ENCODE measurements around the gene CACNA1C. TPM values are rescaled to one million over a fixed set of nuclear protein-coding genes. Genes with fewer than 3 reads are reported as not detected.

The CACNA1C gene
- total and polyA plus RNA-seq, 2 donors (not counting 1 experiment from before 2014, with no cell fraction given), result 0.01 to 0.02 TPM

- Histone ChIP-seq H3K9me3 (ENCODE audit: control extremely low read depth in 1 of 3, control insufficient read depth in 2 of 3, insufficient read depth in 1 of 3, low read length in 2 of 3) (no peaks in the 10 kb centered on the region), H3K4me2 (replicated peaks; ENCODE audit: low read depth, low read length, poor library complexity, severe bottlenecking) (no peak overlapping the region), H3K4me1 (ENCODE audit: control insufficient read depth in 2 of 2, insufficient read depth in 2 of 2, low read length in 2 of 2) (no peaks in the 10 kb centered on the region), H3K27me3 (replicated peaks in 1 of 4; ENCODE audit: control extremely low read depth in 1 of 4, control insufficient read depth in 3 of 4, insufficient read depth in 4 of 4, low read length in 3 of 4) (peaks cover 0 to 10% (median 4%) of the 10 kb centered on the region in 4 experiments), H3K79me2 (ENCODE audit: control insufficient read depth, insufficient read depth, low read length) (no peaks in the 10 kb centered on the region), H3K9ac (ENCODE audit: low read length) (no peak overlapping the region), H2AFZ (ENCODE audit: insufficient read depth, low read depth, low read length, poor library complexity, severe bottlenecking) (no peak overlapping the region), H3K36me3 (replicated peaks in 1 of 2; ENCODE audit: control extremely low read depth in 1 of 2, control insufficient read depth in 1 of 2, extremely low read depth in 1 of 2, insufficient read depth in 2 of 2, low read length in 1 of 2) (no peaks in the 10 kb centered on the region), H3K27ac (ENCODE audit: low read length in 2 of 2) (no peak overlapping the region), H3K4me3 (ENCODE audit: control extremely low read depth in 1 of 5, extremely low read depth in 1 of 5, insufficient read depth in 1 of 5, low read depth in 2 of 5, low read length in 4 of 5) (no peak overlapping the region), H4K20me1 (ENCODE audit: control insufficient read depth, insufficient read depth, low read length, poor library complexity, severe bottlenecking) (no peaks in the 10 kb centered on the region)
- no peaks in the 10 kb centered on the region for H3K4me1 Mint-ChIP-seq
- no peak for DNase-seq
- ATAC-seq (ENCODE audit: low read depth), result no peak
- no peak overlapping the region for H3K4me3 Mint-ChIP-seq
- WGBS (ENCODE audit: insufficient coverage), result 93% methylated on average over 3 of the region's 10 CpGs
- TF ChIP-seq EZH2 (IDR thresholded peaks at IDR 0.05; ENCODE audit: borderline replicate concordance, insufficient read depth, low read depth, low read length, poor library complexity, severe bottlenecking) (no peak), CTCF (IDR thresholded peaks at IDR 0.05) (no peak)
- H3K9me3 Mint-ChIP-seq (ENCODE audit: insufficient read depth), result no peaks in the 10 kb centered on the region
- CTCF ChIA-PET, result no interaction called here
- H3K27me3 Mint-ChIP-seq, result peaks cover 62% of the 10 kb centered on the region
- no peak overlapping the region for H3K27ac Mint-ChIP-seq
- intact Hi-C loops (cut with micrococcal nuclease), result no loop called here
- POLR2A ChIA-PET, result no interaction called here
Measured at GRCh38 chr12:2642176-2642892, 589.5 kb downstream of the CACNA1C start.

- DNase-seq (no peak), ATAC-seq (ENCODE audit: low read depth) (no peak)
- Histone ChIP-seq H3K36me3 (replicated peaks in 1 of 2; ENCODE audit: control extremely low read depth in 1 of 2, control insufficient read depth in 1 of 2, extremely low read depth in 1 of 2, insufficient read depth in 2 of 2, low read length in 1 of 2) (no peaks in the 10 kb centered on the region), H3K9ac (ENCODE audit: low read length) (no peak overlapping the region), H3K4me2 (replicated peaks; ENCODE audit: low read depth, low read length, poor library complexity, severe bottlenecking) (no peak overlapping the region), H3K4me3 (ENCODE audit: control extremely low read depth in 1 of 5, extremely low read depth in 1 of 5, insufficient read depth in 1 of 5, low read depth in 2 of 5, low read length in 4 of 5) (no peak overlapping the region), H3K4me1 (ENCODE audit: control insufficient read depth in 2 of 2, insufficient read depth in 2 of 2, low read length in 2 of 2) (no peaks in the 10 kb centered on the region), H3K27me3 (replicated peaks in 1 of 4; ENCODE audit: control extremely low read depth in 1 of 4, control insufficient read depth in 3 of 4, insufficient read depth in 4 of 4, low read length in 3 of 4) (peaks cover 0 to 10% (median 4%) of the 10 kb centered on the region in 4 experiments), H2AFZ (ENCODE audit: insufficient read depth, low read depth, low read length, poor library complexity, severe bottlenecking) (no peak overlapping the region), H3K9me3 (ENCODE audit: control extremely low read depth in 1 of 3, control insufficient read depth in 2 of 3, insufficient read depth in 1 of 3, low read length in 2 of 3) (no peaks in the 10 kb centered on the region), H3K79me2 (ENCODE audit: control insufficient read depth, insufficient read depth, low read length) (no peaks in the 10 kb centered on the region), H4K20me1 (ENCODE audit: control insufficient read depth, insufficient read depth, low read length, poor library complexity, severe bottlenecking) (no peaks in the 10 kb centered on the region), H3K27ac (ENCODE audit: low read length in 2 of 2) (no peak overlapping the region)
- 87% methylated on average over 6 of the region's 7 CpGs for WGBS (ENCODE audit: insufficient coverage)
- no peak overlapping the region for H3K27ac Mint-ChIP-seq
- H3K4me3 Mint-ChIP-seq, result no peak overlapping the region
- POLR2A ChIA-PET, result no interaction called here
- intact Hi-C loops (cut with micrococcal nuclease), result no loop called here
- no peaks in the 10 kb centered on the region for H3K9me3 Mint-ChIP-seq (ENCODE audit: insufficient read depth)
- TF ChIP-seq EZH2 (IDR thresholded peaks at IDR 0.05; ENCODE audit: borderline replicate concordance, insufficient read depth, low read depth, low read length, poor library complexity, severe bottlenecking), result no peak
- no peak for TF ChIP-seq CTCF (IDR thresholded peaks at IDR 0.05)
- H3K4me1 Mint-ChIP-seq, result no peaks in the 10 kb centered on the region
- CTCF ChIA-PET, result no interaction called here
- H3K27me3 Mint-ChIP-seq, result peaks cover 58% of the 10 kb centered on the region
Measured at GRCh38 chr12:2642896-2643425, 590.2 kb downstream of the CACNA1C start.

Measured in B cell (primary cell).